ENCODE data around the gene POU2F1. TPM values are rescaled to one million over a fixed set of nuclear protein-coding genes. Genes with fewer than 3 reads are reported as not detected.

The POU2F1 gene
- total and polyA plus RNA-seq, 12 donors, result 3.2 to 52.5 (median 12.6) TPM

GRCh38 chr1:167442142-167442848, 221.6 kb downstream of the POU2F1 start:
- peak; percentile 79 to 90 (median 86) for DNase-seq
- TF ChIP-seq POLR2A (IDR thresholded peaks at IDR 0.05), result no peak
- peak; percentile 81 to 92 (median 88) for TF ChIP-seq CTCF (IDR thresholded peaks at IDR 0.05)
- Histone ChIP-seq H3K27me3 (no peaks in the 10 kb centered on the region), H3K27ac (no peak overlapping the region), H3K4me1 (replicated peaks in 1 of 2) (peaks cover 8 to 11% of the 10 kb centered on the region in 2 donors), H3K9me3 (replicated peaks in 1 of 3) (no peaks in the 10 kb centered on the region), H3K4me3 (no peak overlapping the region), H3K36me3 (replicated peaks in 1 of 2) (no peaks in the 10 kb centered on the region)
- intact Hi-C loops (cut with DNase I), result loop anchor here (2.0 to 5.0 kb wide), 4 partner anchors 40 to 380 kb away; no protein-coding TSS in a partner anchor
- 45 to 56% (median 48%) methylated on average over 10 to 12 of the region's 12 CpGs for WGBS, 4 donors

- no peak overlapping the region for H3K4me3 ChIP-seq
- no peaks in the 10 kb centered on the region for H3K9me3 ChIP-seq (replicated peaks in 1 of 3)
- no peaks in the 10 kb centered on the region for H3K36me3 ChIP-seq (replicated peaks in 1 of 2)
- H3K27me3 ChIP-seq, result no peaks in the 10 kb centered on the region
- 70 to 81% (median 77%) methylated on average over 9 of the region's 9 CpGs for WGBS, 4 donors
- TF ChIP-seq CTCF (IDR thresholded peaks at IDR 0.05) (no peak), POLR2A (IDR thresholded peaks at IDR 0.05) (no peak)
- intact Hi-C loops (cut with DNase I), result loop anchor here (2.0 to 5.0 kb wide), 4 partner anchors 41 to 381 kb away; no protein-coding TSS in a partner anchor
- no peak for DNase-seq
- peaks cover 8 to 11% of the 10 kb centered on the region in 2 donors for H3K4me1 ChIP-seq (replicated peaks in 1 of 2)
- H3K27ac ChIP-seq, result no peak overlapping the region
These were observed 222.3 kb downstream of the POU2F1 start for GRCh38 chr1:167442854-167443565.

- WGBS, 4 donors, result 79 to 90% (median 84%) methylated on average over 5 of the region's 5 CpGs
- Histone ChIP-seq H3K27ac (no peak overlapping the region), H3K4me1 (replicated peaks in 1 of 2) (peaks cover 8 to 11% of the 10 kb centered on the region in 2 donors), H3K4me3 (no peak overlapping the region), H3K9me3 (replicated peaks in 1 of 3) (no peaks in the 10 kb centered on the region), H3K36me3 (replicated peaks in 1 of 2) (no peaks in the 10 kb centered on the region), H3K27me3 (no peaks in the 10 kb centered on the region)
- intact Hi-C loops (cut with DNase I), result loop anchor here (2.0 to 5.0 kb wide), 4 partner anchors 41 to 381 kb away; no protein-coding TSS in a partner anchor
- no peak for TF ChIP-seq CTCF (IDR thresholded peaks at IDR 0.05)
- TF ChIP-seq POLR2A (IDR thresholded peaks at IDR 0.05), result no peak
- peak in 1 of 7 donors; percentile 21 for DNase-seq
These were observed 223.1 kb downstream of the POU2F1 start for GRCh38 chr1:167443757-167444156.

GRCh38 chr1:167446966-167447365, 226.3 kb downstream of the POU2F1 start:
- H3K27ac ChIP-seq, result no peak overlapping the region
- H3K9me3 ChIP-seq (replicated peaks in 1 of 3), result no peaks in the 10 kb centered on the region
- no peaks in the 10 kb centered on the region for H3K36me3 ChIP-seq (replicated peaks in 1 of 2)
- H3K4me1 ChIP-seq (replicated peaks in 1 of 2), result no peaks in the 10 kb centered on the region
- no peaks in the 10 kb centered on the region for H3K27me3 ChIP-seq
- WGBS, 4 donors, result 45 to 74% (median 61%) methylated on average over 3 of the region's 3 CpGs
- intact Hi-C loops (cut with DNase I), result no loop called here
- H3K4me3 ChIP-seq, result no peak overlapping the region
- DNase-seq, result peak in 1 of 7 donors; percentile 7
- TF ChIP-seq POLR2A (IDR thresholded peaks at IDR 0.05) (no peak), CTCF (IDR thresholded peaks at IDR 0.05) (no peak)

Data from adrenal gland (tissue), 12 donors.